DND-41 (cell line): Measurements from ENCODE around the gene EXT2.
A peak's percentile ranks its signal among the peaks of the same experiment; 100 is the strongest.

Source experiments
- ATAC-seq: fragments of 200-7000 bp; cut with Tn5 transposase; 3 replicates; pipeline ENCODE4 v1.9.1; 2021; ENCODE audit warnings: low read depth; ENCODE audit not compliant: insufficient read depth
- DNase-seq: peaks from one replicate; pipeline ENCODE4 v3.0.0-alpha.2; 2020
- H2AFZ ChIP-seq: 2 replicates; pipeline ENCODE4 v1.6.0; 2012; ENCODE audit warnings: low read depth, low read length
- H3K27ac ChIP-seq: 2 replicates; pipeline ENCODE4 v1.5.1; 2012; ENCODE audit warnings: low read length, inconsistent platforms
- H3K27me3 ChIP-seq: fragments of 200-600 bp; sonication (generic); 2 replicates; pipeline ENCODE4 v1.6.0; 2012; ENCODE audit warnings: low read length, mild to moderate bottlenecking, inconsistent platforms; ENCODE audit not compliant: insufficient read depth, poor library complexity
- H3K36me3 ChIP-seq: 2 replicates; pipeline ENCODE4 v1.5.1; 2012; ENCODE audit warnings: low read length, inconsistent platforms; ENCODE audit not compliant: insufficient read depth
- H3K4me1 ChIP-seq: 2 replicates; pipeline ENCODE4 v1.5.1; 2012; ENCODE audit warnings: mild to moderate bottlenecking, low read length; ENCODE audit not compliant: insufficient read depth
- H3K4me2 ChIP-seq: 2 replicates; pipeline ENCODE4 v1.6.0; 2012; ENCODE audit warnings: mild to moderate bottlenecking, moderate library complexity, low read length, inconsistent platforms; ENCODE audit not compliant: insufficient read depth
- H3K4me3 ChIP-seq, 2 experiments: fragments of 200-600 bp in 1 of 2; shearing (Covaris generic) in 1 of 2; 2 replicates each; pipeline ENCODE4 v1.5.1; 2012 to 2016; ENCODE audit warnings: inconsistent platforms in 2 of 2, low read length in 2 of 2, mild to moderate bottlenecking in 2 of 2, low read depth in 1 of 2, moderate library complexity in 1 of 2
- H3K79me2 ChIP-seq: 2 replicates; pipeline ENCODE4 v1.6.0; 2012; ENCODE audit warnings: low read length, inconsistent platforms; ENCODE audit not compliant: insufficient read depth
- H3K9ac ChIP-seq: 2 replicates; pipeline ENCODE4 v1.6.0; 2012; ENCODE audit warnings: low read depth, mild to moderate bottlenecking, inconsistent platforms, low read length, moderate library complexity
- H3K9me3 ChIP-seq: 2 replicates; pipeline ENCODE4 v1.5.1; 2012; ENCODE audit warnings: low read length, moderate library complexity, mild to moderate bottlenecking, inconsistent platforms; ENCODE audit not compliant: insufficient read depth, severe bottlenecking
- H4K20me1 ChIP-seq: 2 replicates; pipeline ENCODE4 v1.6.0; 2012; ENCODE audit warnings: low read length; ENCODE audit not compliant: insufficient read depth
- EZH2 ChIP-seq: IDR thresholded peaks from 3 replicates; pipeline ENCODE4 v1.6.1; 2012; ENCODE audit warnings: borderline replicate concordance, low read depth, mild to moderate bottlenecking, moderate library complexity, low read length, inconsistent platforms; ENCODE audit not compliant: severe bottlenecking
- TF ChIP-seq, protein P1 (sequence below): IDR thresholded peaks from 2 replicates; pipeline ENCODE4 v1.5.1; 2012; ENCODE audit warnings: borderline replicate concordance, low read length, moderate library complexity, mild to moderate bottlenecking; ENCODE audit not compliant: poor library complexity, severe bottlenecking; ENCODE audit errors: extremely low read depth

The EXT2 gene

DNA sequence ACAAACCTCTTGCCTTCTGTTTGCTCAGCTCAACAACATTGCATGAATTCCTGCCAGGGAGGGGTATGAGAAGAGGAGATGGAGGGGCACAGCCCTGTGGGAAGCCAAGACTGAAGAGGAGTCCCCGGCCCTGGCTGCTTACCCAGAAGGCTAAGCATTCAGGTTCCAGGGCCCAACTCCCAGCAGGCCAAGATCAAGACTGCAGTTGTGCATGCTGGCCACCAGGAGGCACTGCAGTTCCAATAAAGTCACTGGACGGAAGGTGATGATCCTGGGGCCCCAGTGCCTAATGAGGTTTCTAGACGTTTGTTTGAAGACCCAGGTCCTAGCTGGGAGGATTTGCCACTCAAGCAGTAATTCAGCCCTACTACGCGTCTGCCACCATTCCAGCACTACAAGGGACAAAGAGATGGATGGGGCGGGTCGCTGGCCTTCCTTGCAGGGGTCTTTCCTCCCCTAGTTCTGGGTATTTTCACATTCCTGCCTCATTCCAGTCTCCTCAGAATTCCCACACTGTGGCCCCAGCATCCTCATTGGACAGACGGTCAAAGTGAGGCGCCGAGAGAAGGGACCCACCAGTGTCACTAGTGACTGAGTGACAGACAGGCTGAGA lies 190.9 kb downstream of the EXT2 start:
- H3K9ac ChIP-seq: no peak overlapping the region

DNA sequence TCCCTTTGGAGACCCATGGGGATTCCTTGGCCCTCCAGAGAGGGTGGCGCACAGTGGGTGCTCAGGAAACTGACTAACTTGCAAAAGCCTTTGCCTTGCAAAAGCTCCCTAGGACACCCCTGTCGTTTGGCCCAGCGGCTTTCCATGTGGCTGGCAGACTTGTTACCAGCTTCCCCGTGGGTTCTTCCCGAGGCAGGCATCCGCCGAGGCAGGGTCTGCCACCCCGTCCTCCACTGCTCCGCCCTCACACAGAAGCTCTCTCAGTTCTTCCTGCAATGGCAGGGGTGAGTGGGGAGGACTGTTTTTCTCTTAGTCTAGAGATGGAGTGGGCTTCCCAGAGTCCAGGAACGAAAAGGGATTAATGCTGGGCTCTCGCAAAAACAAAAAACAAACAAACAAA lies 191.4 kb downstream of the EXT2 start:
- Histone ChIP-seq H3K36me3 (no peaks in the 10 kb centered on the region), H2AFZ (no peak overlapping the region), H3K4me1 (no peaks in the 10 kb centered on the region), H3K4me3 (no peak overlapping the region), H3K4me2 (no peak overlapping the region), H3K27ac (no peak overlapping the region), H3K9me3 (no peaks in the 10 kb centered on the region), H3K27me3 (peaks cover 3% of the 10 kb centered on the region), H3K9ac (no peak overlapping the region), H3K79me2 (no peaks in the 10 kb centered on the region), H4K20me1 (peaks cover 4% of the 10 kb centered on the region; the same call in 1 of the 2 replicates)
- no peak for TF ChIP-seq EZH2
- TF ChIP-seq, protein P1, sequence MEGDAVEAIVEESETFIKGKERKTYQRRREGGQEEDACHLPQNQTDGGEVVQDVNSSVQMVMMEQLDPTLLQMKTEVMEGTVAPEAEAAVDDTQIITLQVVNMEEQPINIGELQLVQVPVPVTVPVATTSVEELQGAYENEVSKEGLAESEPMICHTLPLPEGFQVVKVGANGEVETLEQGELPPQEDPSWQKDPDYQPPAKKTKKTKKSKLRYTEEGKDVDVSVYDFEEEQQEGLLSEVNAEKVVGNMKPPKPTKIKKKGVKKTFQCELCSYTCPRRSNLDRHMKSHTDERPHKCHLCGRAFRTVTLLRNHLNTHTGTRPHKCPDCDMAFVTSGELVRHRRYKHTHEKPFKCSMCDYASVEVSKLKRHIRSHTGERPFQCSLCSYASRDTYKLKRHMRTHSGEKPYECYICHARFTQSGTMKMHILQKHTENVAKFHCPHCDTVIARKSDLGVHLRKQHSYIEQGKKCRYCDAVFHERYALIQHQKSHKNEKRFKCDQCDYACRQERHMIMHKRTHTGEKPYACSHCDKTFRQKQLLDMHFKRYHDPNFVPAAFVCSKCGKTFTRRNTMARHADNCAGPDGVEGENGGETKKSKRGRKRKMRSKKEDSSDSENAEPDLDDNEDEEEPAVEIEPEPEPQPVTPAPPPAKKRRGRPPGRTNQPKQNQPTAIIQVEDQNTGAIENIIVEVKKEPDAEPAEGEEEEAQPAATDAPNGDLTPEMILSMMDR: no peak
- DNase-seq (no peak), ATAC-seq (no peak)

More for the DNA sequence above, 190.9 kb downstream of the EXT2 start:
- H3K4me2 ChIP-seq: no peak overlapping the region
- H3K36me3 ChIP-seq: no peaks in the 10 kb centered on the region
- H3K4me1 ChIP-seq: no peaks in the 10 kb centered on the region
- H3K27ac ChIP-seq: no peak overlapping the region
- peaks cover 4% of the 10 kb centered on the region; the same call in 1 of the 2 replicates for H4K20me1 ChIP-seq
- TF ChIP-seq, protein P1: peak; percentile 98
- TF ChIP-seq EZH2: no peak
- peak; percentile 91 for ATAC-seq
- DNase-seq: peak; percentile 61
- no peak overlapping the region for H3K4me3 ChIP-seq
- no peak overlapping the region for H2AFZ ChIP-seq
- H3K9me3 ChIP-seq: no peaks in the 10 kb centered on the region
- peaks cover 3% of the 10 kb centered on the region for H3K27me3 ChIP-seq
- H3K79me2 ChIP-seq: no peaks in the 10 kb centered on the region

DNA sequence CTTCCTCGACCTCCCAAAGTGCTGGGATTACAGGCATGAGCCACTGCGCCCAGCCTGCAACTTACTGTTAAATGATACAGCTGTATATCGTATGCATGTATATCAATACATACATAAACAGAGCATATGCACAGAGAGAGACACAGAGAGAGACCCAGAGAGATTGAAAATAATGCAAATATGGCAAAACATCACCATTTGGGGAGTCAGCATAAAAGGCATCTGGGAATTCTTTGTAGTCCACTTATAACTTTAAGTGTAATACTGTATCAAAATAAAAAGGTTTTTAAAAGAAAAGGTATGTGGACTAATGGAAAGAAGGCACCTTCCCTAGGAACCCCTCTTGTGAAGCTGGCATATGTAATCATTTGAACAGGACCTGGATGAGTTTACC lies 192.7 kb downstream of the EXT2 start:
- peaks cover 3% of the 10 kb centered on the region for H3K27me3 ChIP-seq
- H3K36me3 ChIP-seq: no peaks in the 10 kb centered on the region
- no peaks in the 10 kb centered on the region for H3K4me1 ChIP-seq
- DNase-seq (no peak), ATAC-seq (no peak)
- H3K79me2 ChIP-seq: no peaks in the 10 kb centered on the region
- no peak overlapping the region for H2AFZ ChIP-seq
- no peak overlapping the region for H3K4me2 ChIP-seq
- no peaks in the 10 kb centered on the region for H3K9me3 ChIP-seq
- no peak overlapping the region for H3K27ac ChIP-seq
- H3K9ac ChIP-seq: no peak overlapping the region
- TF ChIP-seq, protein P1: no peak
- no peak for TF ChIP-seq EZH2
- peaks cover 4% of the 10 kb centered on the region; the same call in 1 of the 2 replicates for H4K20me1 ChIP-seq
- H3K4me3 ChIP-seq: no peak overlapping the region

DNA sequence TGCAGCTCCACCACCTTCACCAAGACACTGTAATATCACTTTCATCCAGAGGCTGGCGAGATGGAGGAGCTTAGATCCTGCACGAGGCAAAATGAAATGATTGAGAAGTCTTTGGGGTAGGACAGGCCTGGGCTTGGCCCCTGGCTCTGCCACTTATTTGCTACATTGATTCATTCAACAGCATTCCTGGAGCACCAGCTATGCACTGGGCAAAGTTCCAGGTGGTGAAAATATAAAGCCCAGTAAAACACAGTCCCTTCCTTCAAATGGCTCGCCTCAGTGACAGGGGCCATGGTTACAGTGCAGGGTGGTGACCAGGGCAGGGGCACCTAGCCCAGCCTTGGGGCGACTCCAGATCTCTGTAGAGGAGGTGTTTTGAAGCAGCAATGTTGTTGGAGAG lies 194.7 kb downstream of the EXT2 start:
- no peaks in the 10 kb centered on the region for H3K9me3 ChIP-seq
- H3K27me3 ChIP-seq: peaks cover 3% of the 10 kb centered on the region
- H2AFZ ChIP-seq: no peak overlapping the region
- H3K27ac ChIP-seq: no peak overlapping the region
- DNase-seq: no peak
- TF ChIP-seq, protein P1: no peak
- no peak for TF ChIP-seq EZH2
- no peak overlapping the region for H3K4me2 ChIP-seq
- ATAC-seq: no peak
- peaks cover 4% of the 10 kb centered on the region; the same call in 1 of the 2 replicates for H4K20me1 ChIP-seq
- no peak overlapping the region for H3K9ac ChIP-seq
- H3K79me2 ChIP-seq: no peaks in the 10 kb centered on the region
- H3K4me3 ChIP-seq: no peak overlapping the region
- H3K36me3 ChIP-seq: no peaks in the 10 kb centered on the region
- H3K4me1 ChIP-seq: no peaks in the 10 kb centered on the region
